SK-N-SH treated with all-trans-retinoic acid at 6 μM for 48 hours (cell line): Measurements from ENCODE around the gene IDUA.

Source experiments
- ATAC-seq: fragments of 200-7000 bp; cut with Tn5 transposase; 3 replicates; pipeline ENCODE4 v1.9.1; 2020; ENCODE audit warnings: mild to moderate bottlenecking, moderate library complexity
- ARNTL ChIP-seq: fragments of 450-650 bp; formaldehyde crosslinking; IDR thresholded peaks from 2 replicates; pipeline ENCODE4 v1.5.0; 2020; ENCODE audit warnings: low read depth, mild to moderate bottlenecking, moderate library complexity, borderline replicate concordance
- BACH2 ChIP-seq: fragments of 250-450 bp; sonication (Bioruptor Pico); IDR thresholded peaks from 2 replicates; pipeline ENCODE4 v1.9.0; 2021; ENCODE audit warnings: mild to moderate bottlenecking, borderline replicate concordance
- CSDC2 ChIP-seq: fragments of 250-450 bp; sonication (Bioruptor Pico); IDR thresholded peaks from 2 replicates; pipeline ENCODE4 v1.5.0; 2020; ENCODE audit warnings: mild to moderate bottlenecking, moderate library complexity
- ESRRG ChIP-seq: fragments of 250-450 bp; sonication (Bioruptor Pico); IDR thresholded peaks from 2 replicates; pipeline ENCODE4 v1.6.1; 2021; ENCODE audit warnings: mild to moderate bottlenecking
- GLIS3 ChIP-seq: fragments of 250-450 bp; sonication (Bioruptor Pico); IDR thresholded peaks from 2 replicates; pipeline ENCODE4 v1.5.0; 2020; ENCODE audit warnings: mild to moderate bottlenecking, moderate library complexity
- ISL1 ChIP-seq: fragments of 250-450 bp; sonication (Bioruptor Pico); IDR thresholded peaks from 2 replicates; pipeline ENCODE4 v2.1.2; 2022; ENCODE audit warnings: mild to moderate bottlenecking, moderate library complexity
- OSR1 ChIP-seq: fragments of 250-450 bp; sonication (Bioruptor Pico); IDR thresholded peaks from 2 replicates; pipeline ENCODE4 v1.8.0; 2022; ENCODE audit warnings: moderate library complexity, mild to moderate bottlenecking, inconsistent platforms
- PPARA ChIP-seq: fragments of 250-450 bp; sonication (Bioruptor Pico); IDR thresholded peaks from 2 replicates; pipeline ENCODE4 v1.5.0; 2020; ENCODE audit warnings: mild to moderate bottlenecking, borderline replicate concordance
- SNAI2 ChIP-seq: fragments of 250-450 bp; sonication (Bioruptor Pico); IDR thresholded peaks from 2 replicates; pipeline ENCODE4 v1.5.0; 2020; ENCODE audit warnings: mild to moderate bottlenecking, moderate library complexity
- TCF4 ChIP-seq: fragments of 250-450 bp; sonication (Bioruptor Pico); IDR thresholded peaks from 2 replicates; pipeline ENCODE4 v1.8.0; 2021; ENCODE audit warnings: mild to moderate bottlenecking, moderate library complexity, borderline replicate concordance
- TOX ChIP-seq: fragments of 250-450 bp; sonication (Bioruptor Pico); IDR thresholded peaks from 2 replicates; pipeline ENCODE4 v1.8.0; 2021; ENCODE audit warnings: mild to moderate bottlenecking, moderate library complexity, borderline replicate concordance
- ZC3H10 ChIP-seq: fragments of 250-450 bp; sonication (Bioruptor Pico); IDR thresholded peaks from 2 replicates; pipeline ENCODE4 v1.5.1; 2021; ENCODE audit warnings: mild to moderate bottlenecking, moderate library complexity
- ZFP3 ChIP-seq: fragments of 250-450 bp; sonication (Bioruptor Pico); IDR thresholded peaks from 2 replicates; pipeline ENCODE4 v1.5.0; 2020; ENCODE audit warnings: mild to moderate bottlenecking, moderate library complexity
- ZNF565 ChIP-seq: fragments of 450-650 bp; formaldehyde crosslinking; conservative IDR thresholded peaks from 2 replicates; pipeline ENCODE4 v1.5.0; 2020; ENCODE audit warnings: low read depth, mild to moderate bottlenecking, moderate library complexity
- ZNF70 ChIP-seq: fragments of 450-650 bp; formaldehyde crosslinking; IDR thresholded peaks from 2 replicates; pipeline ENCODE4 v1.5.0; 2020; ENCODE audit warnings: mild to moderate bottlenecking, moderate library complexity
- ZNF8 ChIP-seq: fragments of 450-650 bp; formaldehyde crosslinking; IDR thresholded peaks from 2 replicates; pipeline ENCODE4 v1.5.0; 2020; ENCODE audit warnings: mild to moderate bottlenecking, moderate library complexity
- TF ChIP-seq, protein P1 (sequence below): fragments of 250-450 bp; sonication (Bioruptor Pico); IDR thresholded peaks from 2 replicates; pipeline ENCODE4 v1.5.0; 2020; ENCODE audit warnings: mild to moderate bottlenecking, moderate library complexity
- TF ChIP-seq, protein P2 (sequence below): fragments of 250-450 bp; sonication (Bioruptor Pico); IDR thresholded peaks from 2 replicates; pipeline ENCODE4 v1.8.0; 2020; ENCODE audit warnings: mild to moderate bottlenecking, moderate library complexity, borderline replicate concordance
- TF ChIP-seq, protein P3 (sequence below): fragments of 250-450 bp; sonication (Bioruptor Pico); IDR thresholded peaks from 2 replicates; pipeline ENCODE4 v1.5.1; 2020; ENCODE audit warnings: low read depth, mild to moderate bottlenecking, moderate library complexity
- TF ChIP-seq, protein P4 (sequence below): fragments of 250-450 bp; sonication (Bioruptor Pico); IDR thresholded peaks from 2 replicates; pipeline ENCODE4 v1.5.1; 2021; ENCODE audit warnings: mild to moderate bottlenecking, moderate library complexity

Gene IDUA

DNA sequence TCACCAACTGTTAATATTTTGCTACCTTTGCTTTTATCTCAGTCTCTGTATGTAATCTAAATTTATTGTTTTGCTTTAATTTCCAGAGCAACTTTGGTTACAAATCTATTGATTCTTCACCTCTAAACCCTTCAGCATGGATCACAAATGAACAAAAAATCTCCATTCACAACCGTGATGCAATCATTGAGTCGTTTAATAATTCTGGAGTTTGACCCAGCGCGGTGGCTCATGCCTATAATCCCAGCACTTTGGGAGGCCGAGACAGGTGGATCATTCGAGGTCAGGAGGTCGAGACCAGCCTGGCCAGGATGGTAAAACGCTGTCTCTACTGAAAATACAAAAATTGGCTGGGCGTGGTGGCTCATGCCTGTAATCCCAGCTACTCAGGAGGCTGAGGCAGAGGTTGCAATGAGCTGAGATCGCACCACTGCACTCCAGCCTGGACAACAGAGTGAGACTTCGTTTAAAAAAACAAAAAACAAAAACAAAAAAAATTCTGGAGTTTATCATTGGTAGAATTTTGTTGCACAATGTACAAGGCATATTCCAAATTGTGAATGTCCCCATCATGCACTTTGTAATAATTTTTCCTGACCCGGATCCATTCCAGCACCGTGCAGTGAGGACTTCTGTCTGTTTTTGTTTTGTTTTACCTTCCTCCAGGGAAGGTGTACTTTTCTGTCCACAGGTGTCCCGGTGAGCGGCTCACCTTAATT lies 2.3 kb upstream of the IDUA start:
- TF ChIP-seq OSR1 (CRISPR knock-in tag), result no peak
- TF ChIP-seq ZNF8 (CRISPR knock-in tag), result no peak
- TF ChIP-seq, protein P1, sequence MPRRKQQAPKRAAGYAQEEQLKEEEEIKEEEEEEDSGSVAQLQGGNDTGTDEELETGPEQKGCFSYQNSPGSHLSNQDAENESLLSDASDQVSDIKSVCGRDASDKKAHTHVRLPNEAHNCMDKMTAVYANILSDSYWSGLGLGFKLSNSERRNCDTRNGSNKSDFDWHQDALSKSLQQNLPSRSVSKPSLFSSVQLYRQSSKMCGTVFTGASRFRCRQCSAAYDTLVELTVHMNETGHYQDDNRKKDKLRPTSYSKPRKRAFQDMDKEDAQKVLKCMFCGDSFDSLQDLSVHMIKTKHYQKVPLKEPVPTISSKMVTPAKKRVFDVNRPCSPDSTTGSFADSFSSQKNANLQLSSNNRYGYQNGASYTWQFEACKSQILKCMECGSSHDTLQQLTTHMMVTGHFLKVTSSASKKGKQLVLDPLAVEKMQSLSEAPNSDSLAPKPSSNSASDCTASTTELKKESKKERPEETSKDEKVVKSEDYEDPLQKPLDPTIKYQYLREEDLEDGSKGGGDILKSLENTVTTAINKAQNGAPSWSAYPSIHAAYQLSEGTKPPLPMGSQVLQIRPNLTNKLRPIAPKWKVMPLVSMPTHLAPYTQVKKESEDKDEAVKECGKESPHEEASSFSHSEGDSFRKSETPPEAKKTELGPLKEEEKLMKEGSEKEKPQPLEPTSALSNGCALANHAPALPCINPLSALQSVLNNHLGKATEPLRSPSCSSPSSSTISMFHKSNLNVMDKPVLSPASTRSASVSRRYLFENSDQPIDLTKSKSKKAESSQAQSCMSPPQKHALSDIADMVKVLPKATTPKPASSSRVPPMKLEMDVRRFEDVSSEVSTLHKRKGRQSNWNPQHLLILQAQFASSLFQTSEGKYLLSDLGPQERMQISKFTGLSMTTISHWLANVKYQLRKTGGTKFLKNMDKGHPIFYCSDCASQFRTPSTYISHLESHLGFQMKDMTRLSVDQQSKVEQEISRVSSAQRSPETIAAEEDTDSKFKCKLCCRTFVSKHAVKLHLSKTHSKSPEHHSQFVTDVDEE (CRISPR knock-in tag), result no peak
- no peak for TF ChIP-seq CSDC2 (CRISPR knock-in tag)
- TF ChIP-seq BACH2 (CRISPR knock-in tag), result no peak
- no peak for TF ChIP-seq ISL1 (CRISPR knock-in tag)
- ATAC-seq, result no peak

DNA sequence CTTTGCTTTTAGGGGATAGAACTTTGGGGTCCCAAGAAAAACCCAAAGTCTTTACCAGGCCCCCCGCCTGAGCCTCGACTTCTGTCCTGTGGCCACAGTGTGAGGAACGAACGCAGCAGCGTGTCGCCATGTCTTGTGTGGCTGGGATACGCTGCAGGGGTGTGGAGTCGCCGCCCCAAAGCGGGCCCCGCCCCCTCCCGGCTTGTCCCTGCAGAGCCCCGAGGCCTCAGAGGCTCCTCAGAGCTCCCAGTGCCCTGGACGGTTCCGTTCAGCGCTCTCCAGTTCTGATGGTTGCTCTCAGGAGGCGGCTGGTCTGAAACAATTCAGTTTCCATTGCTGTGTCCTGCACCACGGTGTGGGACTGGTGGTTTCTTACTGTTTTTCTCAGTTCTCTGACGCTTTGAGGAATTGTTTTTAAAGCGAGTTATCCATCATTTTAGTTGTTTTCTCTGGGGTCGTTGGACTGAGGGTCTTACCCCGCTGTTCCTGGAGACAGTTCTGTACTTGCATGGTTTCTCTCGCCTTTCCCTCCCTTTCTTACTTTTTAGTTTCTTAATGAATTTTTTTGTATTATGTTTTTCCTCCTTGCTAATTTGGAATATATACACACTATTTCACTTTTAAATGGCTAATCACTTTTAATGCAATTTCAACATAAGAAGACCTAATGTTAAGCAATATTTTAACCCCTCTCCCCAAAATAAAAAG lies 1.6 kb upstream of the IDUA start:
- no peak for ATAC-seq
- no peak for TF ChIP-seq PPARA
- TF ChIP-seq ZNF8 (CRISPR knock-in tag), result no peak
- TF ChIP-seq, protein P2, sequence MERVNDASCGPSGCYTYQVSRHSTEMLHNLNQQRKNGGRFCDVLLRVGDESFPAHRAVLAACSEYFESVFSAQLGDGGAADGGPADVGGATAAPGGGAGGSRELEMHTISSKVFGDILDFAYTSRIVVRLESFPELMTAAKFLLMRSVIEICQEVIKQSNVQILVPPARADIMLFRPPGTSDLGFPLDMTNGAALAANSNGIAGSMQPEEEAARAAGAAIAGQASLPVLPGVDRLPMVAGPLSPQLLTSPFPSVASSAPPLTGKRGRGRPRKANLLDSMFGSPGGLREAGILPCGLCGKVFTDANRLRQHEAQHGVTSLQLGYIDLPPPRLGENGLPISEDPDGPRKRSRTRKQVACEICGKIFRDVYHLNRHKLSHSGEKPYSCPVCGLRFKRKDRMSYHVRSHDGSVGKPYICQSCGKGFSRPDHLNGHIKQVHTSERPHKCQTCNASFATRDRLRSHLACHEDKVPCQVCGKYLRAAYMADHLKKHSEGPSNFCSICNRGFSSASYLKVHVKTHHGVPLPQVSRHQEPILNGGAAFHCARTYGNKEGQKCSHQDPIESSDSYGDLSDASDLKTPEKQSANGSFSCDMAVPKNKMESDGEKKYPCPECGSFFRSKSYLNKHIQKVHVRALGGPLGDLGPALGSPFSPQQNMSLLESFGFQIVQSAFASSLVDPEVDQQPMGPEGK, result no peak
- TF ChIP-seq SNAI2 (CRISPR knock-in tag), result no peak
- TF ChIP-seq, protein P1 (CRISPR knock-in tag), result no peak
- no peak for TF ChIP-seq OSR1 (CRISPR knock-in tag)
- TF ChIP-seq ZFP3, result no peak
- no peak for TF ChIP-seq TCF4
- TF ChIP-seq, protein P3, sequence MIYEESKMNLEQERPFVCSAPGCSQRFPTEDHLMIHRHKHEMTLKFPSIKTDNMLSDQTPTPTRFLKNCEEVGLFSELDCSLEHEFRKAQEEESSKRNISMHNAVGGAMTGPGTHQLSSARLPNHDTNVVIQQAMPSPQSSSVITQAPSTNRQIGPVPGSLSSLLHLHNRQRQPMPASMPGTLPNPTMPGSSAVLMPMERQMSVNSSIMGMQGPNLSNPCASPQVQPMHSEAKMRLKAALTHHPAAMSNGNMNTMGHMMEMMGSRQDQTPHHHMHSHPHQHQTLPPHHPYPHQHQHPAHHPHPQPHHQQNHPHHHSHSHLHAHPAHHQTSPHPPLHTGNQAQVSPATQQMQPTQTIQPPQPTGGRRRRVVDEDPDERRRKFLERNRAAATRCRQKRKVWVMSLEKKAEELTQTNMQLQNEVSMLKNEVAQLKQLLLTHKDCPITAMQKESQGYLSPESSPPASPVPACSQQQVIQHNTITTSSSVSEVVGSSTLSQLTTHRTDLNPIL, result no peak
- TF ChIP-seq ISL1 (CRISPR knock-in tag), result no peak
- TF ChIP-seq ESRRG (CRISPR knock-in tag), result no peak
- no peak for TF ChIP-seq TOX
- TF ChIP-seq CSDC2 (CRISPR knock-in tag), result no peak
- no peak for TF ChIP-seq ZC3H10 (CRISPR knock-in tag)
- TF ChIP-seq GLIS3 (CRISPR knock-in tag), result no peak
- TF ChIP-seq ZNF565 (CRISPR knock-in tag), result no peak
- no peak for TF ChIP-seq ARNTL
- TF ChIP-seq, protein P4, sequence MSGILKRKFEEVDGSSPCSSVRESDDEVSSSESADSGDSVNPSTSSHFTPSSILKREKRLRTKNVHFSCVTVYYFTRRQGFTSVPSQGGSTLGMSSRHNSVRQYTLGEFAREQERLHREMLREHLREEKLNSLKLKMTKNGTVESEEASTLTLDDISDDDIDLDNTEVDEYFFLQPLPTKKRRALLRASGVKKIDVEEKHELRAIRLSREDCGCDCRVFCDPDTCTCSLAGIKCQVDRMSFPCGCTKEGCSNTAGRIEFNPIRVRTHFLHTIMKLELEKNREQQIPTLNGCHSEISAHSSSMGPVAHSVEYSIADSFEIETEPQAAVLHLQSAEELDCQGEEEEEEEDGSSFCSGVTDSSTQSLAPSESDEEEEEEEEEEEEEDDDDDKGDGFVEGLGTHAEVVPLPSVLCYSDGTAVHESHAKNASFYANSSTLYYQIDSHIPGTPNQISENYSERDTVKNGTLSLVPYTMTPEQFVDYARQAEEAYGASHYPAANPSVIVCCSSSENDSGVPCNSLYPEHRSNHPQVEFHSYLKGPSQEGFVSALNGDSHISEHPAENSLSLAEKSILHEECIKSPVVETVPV (CRISPR knock-in tag), result no peak

DNA sequence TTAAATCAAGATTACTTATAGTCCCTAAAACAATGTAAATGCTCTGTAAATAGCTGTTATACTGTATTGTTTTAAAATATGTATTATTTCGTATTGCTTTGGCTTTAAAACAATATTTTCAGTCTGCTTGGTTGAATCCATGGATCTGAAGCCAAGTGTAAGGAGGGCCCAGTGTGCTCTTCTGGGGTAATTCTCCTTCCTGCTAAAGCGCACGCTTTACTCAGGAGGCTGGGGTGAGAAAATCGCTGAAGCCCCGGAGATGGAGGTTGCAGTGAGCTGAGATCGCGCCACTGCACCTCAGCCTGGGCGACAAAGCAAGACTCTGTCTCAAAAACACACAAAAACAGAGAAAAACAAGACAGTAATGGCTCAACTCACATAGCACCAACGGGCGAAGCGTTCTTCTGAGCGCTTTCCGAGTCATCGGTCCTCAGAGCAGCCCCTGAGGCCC lies 391 bp upstream of the IDUA start:
- ATAC-seq, result peak; percentile 24
- TF ChIP-seq ZNF70 (CRISPR knock-in tag) (no peak), PPARA (no peak), TOX (no peak), OSR1 (CRISPR knock-in tag) (no peak), ISL1 (CRISPR knock-in tag) (no peak)
- TF ChIP-seq, protein P3, result no peak
- TF ChIP-seq, protein P4 (CRISPR knock-in tag), result no peak
